ENCODE measurements around the gene AFF4. TPM values are rescaled to one million over a fixed set of nuclear protein-coding genes. Genes with fewer than 3 reads are reported as not detected.

AFF4 gene
- total and polyA plus RNA-seq, 2 experiments from 2014 or later: 31.3 to 46.3 TPM

GRCh38 chr5:132979976-132980375 lies 16.5 kb upstream of the AFF4 start:
- no peak for TF ChIP-seq ZNF331 (CRISPR knock-in tag; IDR thresholded peaks at IDR 0.05; ENCODE audit: low read depth)
- TF ChIP-seq JUNB (IDR thresholded peaks at IDR 0.05; ENCODE audit: unreplicated experiment): no peak
- TF ChIP-seq EZH2 (IDR thresholded peaks at IDR 0.05; ENCODE audit: low read depth, unreplicated experiment): no peak
- TF ChIP-seq CTCF (conservative IDR thresholded peaks at IDR 0.05; ENCODE audit: low read depth in 2 of 2): no peak
- TF ChIP-seq ETS1 (IDR thresholded peaks at IDR 0.05): no peak
- TF ChIP-seq ZNF462 (CRISPR knock-in tag; IDR thresholded peaks at IDR 0.05): no peak
- no peak for TF ChIP-seq REST (IDR thresholded peaks at IDR 0.05; ENCODE audit: unreplicated experiment)
- TF ChIP-seq NANOG (IDR thresholded peaks at IDR 0.05; ENCODE audit: borderline replicate concordance): no peak
- TF ChIP-seq ZNF114 (CRISPR knock-in tag; IDR thresholded peaks at IDR 0.05): no peak
- no peak for TF ChIP-seq CREB1 (CRISPR knock-in tag; IDR thresholded peaks at IDR 0.05; ENCODE audit: low read depth)
- no peak for TF ChIP-seq EZH2phosphoT487 (IDR thresholded peaks at IDR 0.05; ENCODE audit: unreplicated experiment)
- no peak for TF ChIP-seq POLR2AphosphoS5 (IDR thresholded peaks at IDR 0.05; ENCODE audit: low read depth)
- TF ChIP-seq STAT1 (IDR thresholded peaks at IDR 0.05; ENCODE audit: unreplicated experiment): no peak
- Histone ChIP-seq H3K4me1 (ENCODE audit: insufficient read depth) (no peaks in the 10 kb centered on the region), H3K27ac (ENCODE audit: low read depth) (no peak overlapping the region), H4K20me1 (replicated peaks; ENCODE audit: insufficient read depth) (no peaks in the 10 kb centered on the region), H3K27me3 (ENCODE audit: insufficient read depth) (no peaks in the 10 kb centered on the region), H2AFZ (no peak overlapping the region), H3K9me2 (ENCODE audit: insufficient read depth) (no peaks in the 10 kb centered on the region; the same call in 1 of the 2 replicates), H3K4me2 (no peak overlapping the region), H3K36me3 (ENCODE audit: insufficient read depth) (no peaks in the 10 kb centered on the region; the same call in 1 of the 2 replicates), H3F3A (replicated peaks; ENCODE audit: low read depth) (no peaks in the 10 kb centered on the region), H3K79me2 (replicated peaks; ENCODE audit: insufficient read depth) (no peaks in the 10 kb centered on the region), H3K4me3 (no peak overlapping the region)
- Mint-ChIP-seq H3K27ac (no peak overlapping the region), H3K27me3 (ENCODE audit: insufficient read depth, low read depth, poor library complexity) (peaks cover 7% of the 10 kb centered on the region), H3K36me3 (ENCODE audit: low read depth) (peaks cover 4% of the 10 kb centered on the region; the same call in 1 of the 3 replicates), H3K4me3 (no peak overlapping the region), H3K4me1 (no peaks in the 10 kb centered on the region), H3K9me3 (peaks cover 44% of the 10 kb centered on the region)
- DNase-seq (ENCODE audit: low spot score): no peak
- ATAC-seq: no peak

Measured in GM23338 (cell line).